GM12878 (cell line): ENCODE data around the gene OR52M1. TPM values are rescaled to one million over a fixed set of nuclear protein-coding genes. Genes with fewer than 3 reads are reported as not detected.

Source experiments
- ATAC-seq: fragments of 200-7000 bp; cut with Tn5 transposase; 3 replicates; pipeline ENCODE4 v1.9.1; 2020; ENCODE audit warnings: mild to moderate bottlenecking, moderate library complexity
- BruUV-seq: library from RNA; stranded (reverse); fragments of 400-500 nt; replicated peaks from 2 replicates; lab custom pipeline; 2021; lab: Mats Ljungman, UMichigan
- CTCF ChIA-PET: fragments of 300-600 bp; sonication (Branson Sonifier 250); formaldehyde crosslinking; extraction: SDS; loops from one replicate; lab custom pipeline; 2021; ENCODE audit warnings: inconsistent platforms; lab: Yijun Ruan, JAX
- POLR2A ChIA-PET: fragments of 350-600 bp; formaldehyde crosslinking; extraction: SDS; loops from one replicate; lab custom pipeline; 2021; ENCODE audit warnings: inconsistent platforms; lab: Charles Lee
- RAD21 ChIA-PET: fragments of 300-600 bp; sonication (Branson Sonifier 250); formaldehyde crosslinking; loops from one replicate; lab custom pipeline; 2023; ENCODE audit warnings: antibody characterized with exemption; ENCODE audit not compliant: unreplicated experiment; lab: Charles Lee
- SMC1A ChIA-PET: fragments of 300-600 bp; sonication (Branson Sonifier 250); formaldehyde crosslinking; loops from one replicate; lab custom pipeline; 2023; ENCODE audit not compliant: unreplicated experiment, uncharacterized antibody; lab: Charles Lee
- DNase-seq: peaks from one replicate; pipeline ENCODE4 v3.0.0-alpha.2; 2011; ENCODE audit warnings: low read depth, low spot score
- FAIRE-seq: peaks from 3 replicates; lab custom pipeline; 2011; peaks lifted over from hg19 to GRCh38; lab: Jason Lieb, UNC
- H2AFZ ChIP-seq: 2 replicates; pipeline ENCODE4 v1.6.0; 2011; ENCODE audit warnings: low read depth, low read length, control low read depth; ENCODE audit not compliant: control insufficient read depth
- H3K27ac ChIP-seq: 2 replicates; pipeline ENCODE4 v1.5.1; 2011; ENCODE audit warnings: control low read depth; ENCODE audit not compliant: control insufficient read depth, insufficient read depth
- H3K27me3 ChIP-seq, 2 experiments: replicated peaks in 1 of 2; 2 replicates each; pipeline versions ENCODE4 v1.6.0 to v1.6.1; 2011; ENCODE audit warnings: low read length in 1 of 2; ENCODE audit not compliant: control insufficient read depth in 2 of 2, insufficient read depth in 2 of 2
- H3K36me3 ChIP-seq, 2 experiments: 2 replicates each; pipeline ENCODE4 v1.5.1; 2011; ENCODE audit warnings: low read length in 1 of 2; ENCODE audit not compliant: control insufficient read depth in 2 of 2, insufficient read depth in 2 of 2
- H3K4me1 ChIP-seq: 2 replicates; pipeline ENCODE4 v1.6.1; 2011; ENCODE audit warnings: mild to moderate bottlenecking, low read length, moderate library complexity, mixed read lengths; ENCODE audit not compliant: control insufficient read depth, insufficient read depth
- H3K4me2 ChIP-seq: 2 replicates; pipeline ENCODE4 v1.6.0; 2011; ENCODE audit warnings: control low read depth; ENCODE audit not compliant: control insufficient read depth, insufficient read depth
- H3K4me3 ChIP-seq: fragments of 200-600 bp; sonication (generic); 2 replicates; pipeline ENCODE4 v1.5.1; 2016
- H3K79me2 ChIP-seq: 2 replicates; pipeline ENCODE4 v1.6.0; 2011; ENCODE audit warnings: low read length; ENCODE audit not compliant: control insufficient read depth, insufficient read depth
- H3K9ac ChIP-seq: 2 replicates; pipeline ENCODE4 v1.8.0; 2011; ENCODE audit warnings: low read length, control low read depth, mixed read lengths; ENCODE audit not compliant: control insufficient read depth, insufficient read depth
- H3K9me3 ChIP-seq: replicated peaks from 3 replicates; pipeline ENCODE4 v1.5.1; 2011; ENCODE audit warnings: mild to moderate bottlenecking, low read length; ENCODE audit not compliant: control insufficient read depth, insufficient read depth
- H4K20me1 ChIP-seq: 2 replicates; pipeline ENCODE4 v1.6.0; 2011; ENCODE audit not compliant: control insufficient read depth, insufficient read depth
- HDGF ChIP-seq: fragments of 450-650 bp; IDR thresholded peaks from 2 replicates; pipeline ENCODE4 v1.6.1; 2016; ENCODE audit warnings: antibody characterized with exemption
- in situ Hi-C: fragments of 300-500 bp; cut with MboI; formaldehyde crosslinking; loops from 9 replicates; pipeline ENCODE4 v1.14.3; 2018; ENCODE audit warnings: mixed read lengths
- intact Hi-C: fragments of 100-400 bp; cut with micrococcal nuclease; formaldehyde crosslinking; loops from one replicate; pipeline ENCODE4 v1.14.2; 2022; ENCODE audit not compliant: unreplicated experiment
- polyA plus RNA-seq, 11 experiments: library from polyadenylated mRNA; depleted of rRNA in 4 of 11; unstranded in 6 of 11; stranded (reverse) in 5 of 11; fragments of >200 nt; fragmentation: Nextera tagmentation in 4 of 11; fragmentation: Illumina TruSeq in 1 of 11; extraction: Ambion mirVana in 4 of 11; extraction: Trizol in 1 of 11; gene quantifications; 1 replicate in 1 of 11; 2 replicates in 10 of 11; pipeline versions ENCODE4 v1.2.1 to v1.2.3, GENCODE V29; 2011 to 2016; ENCODE audit warnings: inconsistent platforms in 2 of 11, missing spikeins in 2 of 11, low read depth in 1 of 11
- total RNA-seq, 4 experiments: library from RNA; depleted of rRNA in 3 of 4; stranded (reverse); fragments of >200 nt in 3 of 4; fragmentation: Illumina TruSeq in 1 of 4; extraction: Trizol in 1 of 4; gene quantifications; 2 replicates each; pipeline versions ENCODE4 v1.2.1 to v1.2.3, GENCODE V29; 2013 to 2021
- TF ChIP-seq, protein P1 (sequence below): IDR thresholded peaks from 2 replicates; pipeline ENCODE4 v1.6.1; 2012; ENCODE audit warnings: low read length, inconsistent platforms
- TF ChIP-seq, protein P2 (sequence below): fragments of 450-650 bp; formaldehyde crosslinking; IDR thresholded peaks from 2 replicates; pipeline ENCODE4 v1.4.0; 2020; ENCODE audit warnings: mild to moderate bottlenecking, moderate library complexity

Gene OR52M1
- total and polyA plus RNA-seq, 10 of the 15 experiments (the other 5 are each of a cell fraction or from before 2014, with no cell fraction given) = not detected

DNA sequence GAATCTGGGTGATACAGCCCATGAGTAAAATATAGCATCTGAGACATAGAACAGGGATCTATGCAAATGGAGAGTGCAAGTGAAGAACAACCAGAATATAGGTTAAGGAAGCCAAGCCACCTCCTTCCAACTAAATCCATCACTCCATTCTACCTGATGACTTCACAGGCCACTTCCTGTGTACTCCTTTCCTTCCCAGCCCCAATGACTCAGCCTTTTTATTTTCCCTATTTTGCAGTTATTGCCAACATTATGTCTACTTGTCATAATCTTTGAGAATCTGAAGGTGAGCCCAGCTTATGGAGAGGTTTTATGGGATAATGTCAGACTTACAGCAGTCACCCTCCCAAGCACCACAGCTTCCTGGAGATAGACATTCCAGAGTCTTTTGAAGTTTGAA lies 1.4 kb upstream of the OR52M1 start:
- no peaks in the 10 kb centered on the region for H3K36me3 ChIP-seq
- BruUV-seq = no TSS peak
- ATAC-seq (no peak), DNase-seq (no peak), FAIRE-seq (no peak)
- intact Hi-C loops = no loop called here
- RAD21 ChIA-PET = interaction anchor here (3.5 kb wide), 1 partner anchor 356 kb away, joined by 18 read pairs; no protein-coding TSS in a partner anchor
- no peaks in the 10 kb centered on the region for H3K79me2 ChIP-seq
- H3K4me2 ChIP-seq = no peak overlapping the region
- SMC1A ChIA-PET = interaction anchor here (1.9 kb wide), 1 partner anchor 357 kb away, joined by 6 read pairs; no protein-coding TSS in a partner anchor
- no peaks in the 10 kb centered on the region; a peak in 1 of 4 replicates for H3K27me3 ChIP-seq
- CTCF ChIA-PET = interaction anchor here (7.7 kb wide), 1 partner anchor 358 kb away, joined by 122 read pairs; no protein-coding TSS in a partner anchor
- H3K4me1 ChIP-seq = no peaks in the 10 kb centered on the region
- POLR2A ChIA-PET = no interaction called here
- H3K27ac ChIP-seq = no peak overlapping the region
- H2AFZ ChIP-seq = no peak overlapping the region
- TF ChIP-seq, protein P1, sequence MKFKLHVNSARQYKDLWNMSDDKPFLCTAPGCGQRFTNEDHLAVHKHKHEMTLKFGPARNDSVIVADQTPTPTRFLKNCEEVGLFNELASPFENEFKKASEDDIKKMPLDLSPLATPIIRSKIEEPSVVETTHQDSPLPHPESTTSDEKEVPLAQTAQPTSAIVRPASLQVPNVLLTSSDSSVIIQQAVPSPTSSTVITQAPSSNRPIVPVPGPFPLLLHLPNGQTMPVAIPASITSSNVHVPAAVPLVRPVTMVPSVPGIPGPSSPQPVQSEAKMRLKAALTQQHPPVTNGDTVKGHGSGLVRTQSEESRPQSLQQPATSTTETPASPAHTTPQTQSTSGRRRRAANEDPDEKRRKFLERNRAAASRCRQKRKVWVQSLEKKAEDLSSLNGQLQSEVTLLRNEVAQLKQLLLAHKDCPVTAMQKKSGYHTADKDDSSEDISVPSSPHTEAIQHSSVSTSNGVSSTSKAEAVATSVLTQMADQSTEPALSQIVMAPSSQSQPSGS = no peak
- TF ChIP-seq, protein P2, sequence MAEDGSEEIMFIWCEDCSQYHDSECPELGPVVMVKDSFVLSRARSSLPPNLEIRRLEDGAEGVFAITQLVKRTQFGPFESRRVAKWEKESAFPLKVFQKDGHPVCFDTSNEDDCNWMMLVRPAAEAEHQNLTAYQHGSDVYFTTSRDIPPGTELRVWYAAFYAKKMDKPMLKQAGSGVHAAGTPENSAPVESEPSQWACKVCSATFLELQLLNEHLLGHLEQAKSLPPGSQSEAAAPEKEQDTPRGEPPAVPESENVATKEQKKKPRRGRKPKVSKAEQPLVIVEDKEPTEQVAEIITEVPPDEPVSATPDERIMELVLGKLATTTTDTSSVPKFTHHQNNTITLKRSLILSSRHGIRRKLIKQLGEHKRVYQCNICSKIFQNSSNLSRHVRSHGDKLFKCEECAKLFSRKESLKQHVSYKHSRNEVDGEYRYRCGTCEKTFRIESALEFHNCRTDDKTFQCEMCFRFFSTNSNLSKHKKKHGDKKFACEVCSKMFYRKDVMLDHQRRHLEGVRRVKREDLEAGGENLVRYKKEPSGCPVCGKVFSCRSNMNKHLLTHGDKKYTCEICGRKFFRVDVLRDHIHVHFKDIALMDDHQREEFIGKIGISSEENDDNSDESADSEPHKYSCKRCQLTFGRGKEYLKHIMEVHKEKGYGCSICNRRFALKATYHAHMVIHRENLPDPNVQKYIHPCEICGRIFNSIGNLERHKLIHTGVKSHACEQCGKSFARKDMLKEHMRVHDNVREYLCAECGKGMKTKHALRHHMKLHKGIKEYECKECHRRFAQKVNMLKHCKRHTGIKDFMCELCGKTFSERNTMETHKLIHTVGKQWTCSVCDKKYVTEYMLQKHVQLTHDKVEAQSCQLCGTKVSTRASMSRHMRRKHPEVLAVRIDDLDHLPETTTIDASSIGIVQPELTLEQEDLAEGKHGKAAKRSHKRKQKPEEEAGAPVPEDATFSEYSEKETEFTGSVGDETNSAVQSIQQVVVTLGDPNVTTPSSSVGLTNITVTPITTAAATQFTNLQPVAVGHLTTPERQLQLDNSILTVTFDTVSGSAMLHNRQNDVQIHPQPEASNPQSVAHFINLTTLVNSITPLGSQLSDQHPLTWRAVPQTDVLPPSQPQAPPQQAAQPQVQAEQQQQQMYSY (CRISPR knock-in tag) = no peak
- no peak for TF ChIP-seq HDGF
- in situ Hi-C loops = loop anchor here (5.0 kb wide), 1 partner anchor 361 kb away; no protein-coding TSS in a partner anchor
- no peak overlapping the region for H3K4me3 ChIP-seq
- H3K9ac ChIP-seq = no peak overlapping the region
- H3K9me3 ChIP-seq = no peaks in the 10 kb centered on the region
- H4K20me1 ChIP-seq = no peaks in the 10 kb centered on the region
